Measurements from ENCODE around the gene GRAMD2A.

Gene GRAMD2A

GRCh38 chr15:72162569-72162968, 35.0 kb downstream of the GRAMD2A start:
- ChIA-PET CTCF (interaction anchor here (1.6 kb wide), 1 partner anchor 29 kb away, joined by 4 read pairs; no protein-coding TSS in a partner anchor), POLR2A (no interaction called here)

GRCh38 chr15:72161361-72162132, 36.0 kb downstream of the GRAMD2A start:
- Histone ChIP-seq H3K4me3 (ENCODE audit: control insufficient read depth in 1 of 7, extremely low read depth in 1 of 7, insufficient read depth in 4 of 7, low read depth in 2 of 7, low read length in 6 of 7) (no peak overlapping the region), H3K9me3 (ENCODE audit: control extremely low read depth in 1 of 5, control insufficient read depth in 4 of 5, insufficient read depth in 2 of 5, low read depth in 1 of 5, low read length in 4 of 5) (no peaks in the 10 kb centered on the region), H3K36me3 (ENCODE audit: control insufficient read depth in 4 of 4, insufficient read depth in 4 of 4, low read length in 3 of 4) (no peaks in the 10 kb centered on the region), H3K27ac (ENCODE audit: insufficient read depth in 1 of 2, low read depth in 1 of 2, low read length in 2 of 2, poor library complexity in 1 of 2, severe bottlenecking in 2 of 2) (no peak overlapping the region), H3K4me1 (ENCODE audit: control extremely low read depth in 1 of 4, control insufficient read depth in 4 of 4, insufficient read depth in 4 of 4, low read length in 3 of 4) (no peaks in the 10 kb centered on the region), H3K27me3 (replicated peaks in 2 of 5; ENCODE audit: control insufficient read depth in 4 of 5, insufficient read depth in 5 of 5, low read length in 4 of 5) (no peaks in the 10 kb centered on the region)
- ChIA-PET POLR2A (no interaction called here), CTCF (no interaction called here)
- WGBS (ENCODE audit: insufficient coverage), result 95% methylated on average over 4 of the region's 7 CpGs
- DNase-seq, result no peak

More at GRCh38 chr15:72162569-72162968, 35.0 kb downstream of the GRAMD2A start:
- Histone ChIP-seq H3K4me3 (ENCODE audit: control insufficient read depth in 1 of 7, extremely low read depth in 1 of 7, insufficient read depth in 4 of 7, low read depth in 2 of 7, low read length in 6 of 7) (no peak overlapping the region), H3K27me3 (replicated peaks in 2 of 5; ENCODE audit: control insufficient read depth in 4 of 5, insufficient read depth in 5 of 5, low read length in 4 of 5) (no peaks in the 10 kb centered on the region), H3K27ac (ENCODE audit: insufficient read depth in 1 of 2, low read depth in 1 of 2, low read length in 2 of 2, poor library complexity in 1 of 2, severe bottlenecking in 2 of 2) (no peak overlapping the region), H3K9me3 (ENCODE audit: control extremely low read depth in 1 of 5, control insufficient read depth in 4 of 5, insufficient read depth in 2 of 5, low read depth in 1 of 5, low read length in 4 of 5) (no peaks in the 10 kb centered on the region), H3K4me1 (ENCODE audit: control extremely low read depth in 1 of 4, control insufficient read depth in 4 of 4, insufficient read depth in 4 of 4, low read length in 3 of 4) (no peaks in the 10 kb centered on the region), H3K36me3 (ENCODE audit: control insufficient read depth in 4 of 4, insufficient read depth in 4 of 4, low read length in 3 of 4) (no peaks in the 10 kb centered on the region)
- 100% methylated on average over 5 of the region's 5 CpGs for WGBS (ENCODE audit: insufficient coverage)
- no peak for DNase-seq

- no peaks in the 10 kb centered on the region for H3K36me3 ChIP-seq (ENCODE audit: control insufficient read depth in 4 of 4, insufficient read depth in 4 of 4, low read length in 3 of 4)
- no peak overlapping the region for H3K27ac ChIP-seq (ENCODE audit: insufficient read depth in 1 of 2, low read depth in 1 of 2, low read length in 2 of 2, poor library complexity in 1 of 2, severe bottlenecking in 2 of 2)
- WGBS (ENCODE audit: insufficient coverage), result 92% methylated on average over 3 of the region's 5 CpGs
- ChIA-PET POLR2A (no interaction called here), CTCF (no interaction called here)
- H3K4me1 ChIP-seq (ENCODE audit: control extremely low read depth in 1 of 4, control insufficient read depth in 4 of 4, insufficient read depth in 4 of 4, low read length in 3 of 4), result peaks cover 0 to 1% (median under 1%) of the 10 kb centered on the region in 4 experiments
- no peak for DNase-seq
- H3K4me3 ChIP-seq (ENCODE audit: control insufficient read depth in 1 of 7, extremely low read depth in 1 of 7, insufficient read depth in 4 of 7, low read depth in 2 of 7, low read length in 6 of 7), result no peak overlapping the region
- no peaks in the 10 kb centered on the region for H3K27me3 ChIP-seq (replicated peaks in 2 of 5; ENCODE audit: control insufficient read depth in 4 of 5, insufficient read depth in 5 of 5, low read length in 4 of 5)
- H3K9me3 ChIP-seq (ENCODE audit: control extremely low read depth in 1 of 5, control insufficient read depth in 4 of 5, insufficient read depth in 2 of 5, low read depth in 1 of 5, low read length in 4 of 5), result no peaks in the 10 kb centered on the region
Measured at GRCh38 chr15:72160696-72161245, 36.8 kb downstream of the GRAMD2A start.

- ChIA-PET POLR2A (interaction anchor here (0.6 kb wide), 1 partner anchor 693 kb away, joined by 13 read pairs; no protein-coding TSS in a partner anchor), CTCF (interaction anchor here (0.7 to 1.9 kb wide), 17 partner anchors 8 to 413 kb away, joined by 3 to 11 read pairs (median 4); no protein-coding TSS in a partner anchor)
- H3K27ac ChIP-seq (ENCODE audit: insufficient read depth in 1 of 2, low read depth in 1 of 2, low read length in 2 of 2, poor library complexity in 1 of 2, severe bottlenecking in 2 of 2), result no peak overlapping the region
- no peak for DNase-seq
- no peak overlapping the region for H3K4me3 ChIP-seq (ENCODE audit: control insufficient read depth in 1 of 7, extremely low read depth in 1 of 7, insufficient read depth in 4 of 7, low read depth in 2 of 7, low read length in 6 of 7)
- peaks cover 0 to 9% (median 5%) of the 10 kb centered on the region in 4 experiments for H3K4me1 ChIP-seq (ENCODE audit: control extremely low read depth in 1 of 4, control insufficient read depth in 4 of 4, insufficient read depth in 4 of 4, low read length in 3 of 4)
- 100% methylated on average over 1 of the region's 2 CpGs for WGBS (ENCODE audit: insufficient coverage)
- no peaks in the 10 kb centered on the region for H3K36me3 ChIP-seq (ENCODE audit: control insufficient read depth in 4 of 4, insufficient read depth in 4 of 4, low read length in 3 of 4)
- H3K27me3 ChIP-seq (replicated peaks in 2 of 5; ENCODE audit: control insufficient read depth in 4 of 5, insufficient read depth in 5 of 5, low read length in 4 of 5), result no peaks in the 10 kb centered on the region
- H3K9me3 ChIP-seq (ENCODE audit: control extremely low read depth in 1 of 5, control insufficient read depth in 4 of 5, insufficient read depth in 2 of 5, low read depth in 1 of 5, low read length in 4 of 5), result no peaks in the 10 kb centered on the region
Measured at GRCh38 chr15:72156928-72157327, 40.7 kb downstream of the GRAMD2A start.

- Histone ChIP-seq H3K4me3 (ENCODE audit: control insufficient read depth in 1 of 7, extremely low read depth in 1 of 7, insufficient read depth in 4 of 7, low read depth in 2 of 7, low read length in 6 of 7) (peak overlapping the region in 6 of 7 experiments; percentile 40 to 85 (median 64)), H3K4me1 (ENCODE audit: control extremely low read depth in 1 of 4, control insufficient read depth in 4 of 4, insufficient read depth in 4 of 4, low read length in 3 of 4) (peaks cover 0 to 9% (median 5%) of the 10 kb centered on the region in 4 experiments), H3K27ac (ENCODE audit: insufficient read depth in 1 of 2, low read depth in 1 of 2, low read length in 2 of 2, poor library complexity in 1 of 2, severe bottlenecking in 2 of 2) (no peak overlapping the region), H3K9me3 (ENCODE audit: control extremely low read depth in 1 of 5, control insufficient read depth in 4 of 5, insufficient read depth in 2 of 5, low read depth in 1 of 5, low read length in 4 of 5) (no peaks in the 10 kb centered on the region), H3K27me3 (replicated peaks in 2 of 5; ENCODE audit: control insufficient read depth in 4 of 5, insufficient read depth in 5 of 5, low read length in 4 of 5) (no peaks in the 10 kb centered on the region), H3K36me3 (ENCODE audit: control insufficient read depth in 4 of 4, insufficient read depth in 4 of 4, low read length in 3 of 4) (no peaks in the 10 kb centered on the region)
- peak; percentile 77 to 89 (median 84) for DNase-seq
- ChIA-PET POLR2A (no interaction called here), CTCF (interaction anchor here (0.7 to 1.9 kb wide), 18 partner anchors 11 to 412 kb away, joined by 3 to 11 read pairs (median 4); no protein-coding TSS in a partner anchor)
- 19% methylated on average over 14 of the region's 19 CpGs for WGBS (ENCODE audit: insufficient coverage)
Measured at GRCh38 chr15:72155635-72156616, 41.7 kb downstream of the GRAMD2A start.

- WGBS (ENCODE audit: insufficient coverage), result 79% methylated on average over 11 of the region's 14 CpGs
- Histone ChIP-seq H3K27ac (ENCODE audit: insufficient read depth in 1 of 2, low read depth in 1 of 2, low read length in 2 of 2, poor library complexity in 1 of 2, severe bottlenecking in 2 of 2) (no peak overlapping the region), H3K36me3 (ENCODE audit: control insufficient read depth in 4 of 4, insufficient read depth in 4 of 4, low read length in 3 of 4) (no peaks in the 10 kb centered on the region), H3K27me3 (replicated peaks in 2 of 5; ENCODE audit: control insufficient read depth in 4 of 5, insufficient read depth in 5 of 5, low read length in 4 of 5) (no peaks in the 10 kb centered on the region), H3K9me3 (ENCODE audit: control extremely low read depth in 1 of 5, control insufficient read depth in 4 of 5, insufficient read depth in 2 of 5, low read depth in 1 of 5, low read length in 4 of 5) (no peaks in the 10 kb centered on the region), H3K4me3 (ENCODE audit: control insufficient read depth in 1 of 7, extremely low read depth in 1 of 7, insufficient read depth in 4 of 7, low read depth in 2 of 7, low read length in 6 of 7) (peak overlapping the region in 4 of 7 experiments; percentile 55 to 85 (median 73)), H3K4me1 (ENCODE audit: control extremely low read depth in 1 of 4, control insufficient read depth in 4 of 4, insufficient read depth in 4 of 4, low read length in 3 of 4) (peaks cover 0 to 9% (median 5%) of the 10 kb centered on the region in 4 experiments)
- ChIA-PET POLR2A (no interaction called here), CTCF (interaction anchor here (1.7 to 2.2 kb wide), 2 partner anchors 351 to 353 kb away, joined by 5 to 6 read pairs; no protein-coding TSS in a partner anchor)
- no peak for DNase-seq
Measured at GRCh38 chr15:72155003-72155621, 42.5 kb downstream of the GRAMD2A start.
